ENCODE measurements around the gene ZNF324. TPM values are rescaled to one million over a fixed set of nuclear protein-coding genes. Genes with fewer than 3 reads are reported as not detected.
A peak's percentile ranks its signal among the peaks of the same experiment; 100 is the strongest.

ZNF324 gene
- total RNA-seq, 1 experiment from 2014 or later: 12.7 TPM

- H3K27ac ChIP-seq (ENCODE audit: insufficient read length, low read depth, low read length): no peak overlapping the region
- no peak overlapping the region for H4K5ac ChIP-seq (ENCODE audit: insufficient read length, low read depth, low read length)
- no CpG with 5 or more reads among the region's 12 CpGs for WGBS (ENCODE audit: extremely low coverage, insufficient read length, low lambda C conversion rate)
- H3K4me1 ChIP-seq (ENCODE audit: insufficient read depth, low read length): no peaks in the 10 kb centered on the region
- no peak overlapping the region for H4K91ac ChIP-seq (ENCODE audit: insufficient read length, low read depth, low read length)
- H3T11ph ChIP-seq (ENCODE audit: low read length): no peak overlapping the region
- no peak overlapping the region for H2BK20ac ChIP-seq (ENCODE audit: low read depth, low read length, poor library complexity, severe bottlenecking)
- no peaks in the 10 kb centered on the region for H4K20me1 ChIP-seq (ENCODE audit: control insufficient read depth, insufficient read depth, insufficient read length)
- H3K18ac ChIP-seq (ENCODE audit: insufficient read length, low read depth, low read length): no peak overlapping the region
- H3K14ac ChIP-seq (ENCODE audit: insufficient read depth, low read length): no peak overlapping the region
- H3K9me3 ChIP-seq (ENCODE audit: control insufficient read depth, low read depth, low read length): no peaks in the 10 kb centered on the region
- no peaks in the 10 kb centered on the region; the same call in 1 of the 2 replicates for H3K27me3 Mint-ChIP-seq (ENCODE audit: low read depth)
- H2BK5ac ChIP-seq (ENCODE audit: insufficient read length, low read length): no peak overlapping the region
- no peaks in the 10 kb centered on the region for H3K79me1 ChIP-seq (ENCODE audit: insufficient read depth, low read depth, low read length, poor library complexity, severe bottlenecking)
- peaks cover 9 to 13% of the 10 kb centered on the region in 2 experiments for H3K4me1 Mint-ChIP-seq
- no peak overlapping the region for H4K8ac ChIP-seq (replicated peaks; ENCODE audit: insufficient read length, low read depth, low read length)
- no peak overlapping the region for H2AFZ ChIP-seq (ENCODE audit: low read length)
- H2BK120ac ChIP-seq (ENCODE audit: low read depth, low read length, poor library complexity, severe bottlenecking): no peak overlapping the region
- H3K56ac ChIP-seq (ENCODE audit: insufficient read length, low read depth, low read length): no peak overlapping the region
- H2AK5ac ChIP-seq (ENCODE audit: insufficient read length, low read length): no peak overlapping the region
- H2BK15ac ChIP-seq (ENCODE audit: low read depth, low read length): no peak overlapping the region
- no peaks in the 10 kb centered on the region for H3K9me3 Mint-ChIP-seq
- H3K4me2 ChIP-seq (ENCODE audit: insufficient read depth, insufficient read length, low read length): no peak overlapping the region
- no peak for TF ChIP-seq CTCF (conservative IDR thresholded peaks at IDR 0.05)
- H3K4ac ChIP-seq (ENCODE audit: low read depth, low read length): no peak overlapping the region
- H3K36me3 Mint-ChIP-seq (ENCODE audit: insufficient read depth in 1 of 3, low read depth in 3 of 3): peaks cover 2 to 25% (median 4%) of the 10 kb centered on the region in 3 experiments; a peak in 6 of 7 replicates
- no peaks in the 10 kb centered on the region for H3K79me2 ChIP-seq (ENCODE audit: insufficient read depth, low read length)
- H3K9ac ChIP-seq (ENCODE audit: extremely low read depth, insufficient read length, low read length): no peak overlapping the region
- H3K23me2 ChIP-seq (ENCODE audit: insufficient read length, low read depth, low read length, poor library complexity, severe bottlenecking): peaks cover 7% of the 10 kb centered on the region
- no peak overlapping the region for H3K23ac ChIP-seq (ENCODE audit: insufficient read length, low read depth, low read length)
- no peak overlapping the region for H2BK12ac ChIP-seq (ENCODE audit: insufficient read length, low read depth, low read length)
- DNase-seq: no peak
- H3K4me3 Mint-ChIP-seq: peak overlapping the region; percentile 88 to 94; a peak in 4 of 5 replicates
- no peaks in the 10 kb centered on the region for H3K27me3 ChIP-seq (ENCODE audit: insufficient read depth, low read length)
- H3K27ac Mint-ChIP-seq: no peak overlapping the region
Observed at GRCh38 chr19:58474291-58474996, 7.6 kb downstream of the ZNF324 start.

All from H9 (cell line).